Measurements from ENCODE around the gene CTU2.

DNA sequence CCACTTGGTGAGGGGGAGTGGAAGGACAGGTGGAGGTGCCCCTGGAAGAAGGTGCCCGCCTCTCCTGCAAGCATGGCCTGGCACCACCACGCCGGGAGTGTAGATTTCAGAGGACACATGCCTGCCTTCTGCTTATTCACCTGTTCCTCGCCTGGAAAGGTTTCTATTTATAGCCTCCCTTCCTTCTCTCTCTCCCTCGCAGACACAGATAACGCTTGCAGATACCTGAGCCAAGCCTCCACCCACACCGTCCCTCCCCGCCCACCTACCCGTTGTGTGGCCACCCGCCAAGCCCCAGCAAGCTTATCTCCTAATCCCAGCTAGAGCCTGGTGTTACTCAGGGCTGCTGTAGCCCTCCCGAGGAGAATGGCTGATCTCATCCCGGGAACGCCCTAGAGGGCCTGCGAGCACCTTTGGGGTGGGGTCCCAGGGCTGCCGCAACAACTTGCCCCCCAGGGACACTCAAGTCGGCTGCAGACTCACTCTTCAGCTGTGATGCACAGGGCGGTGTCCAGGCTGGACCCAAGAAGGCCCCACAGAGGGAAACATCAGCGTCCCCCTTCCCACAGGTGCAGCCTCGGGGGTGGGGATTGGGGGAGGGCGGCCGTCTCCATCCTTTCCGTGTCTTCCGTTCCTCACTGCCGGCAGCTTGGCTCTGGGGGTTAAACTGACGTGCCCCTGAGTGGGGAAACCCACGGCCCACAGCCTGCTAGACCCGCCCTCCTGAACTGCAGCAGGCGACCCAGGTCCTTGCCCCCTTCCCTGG is 18.1 kb upstream of the CTU2 start:
- TF ChIP-seq CTCF (tag by site-specific recombination; IDR thresholded peaks at IDR 0.05) (no peak), ZNF510 (tag by site-specific recombination; IDR thresholded peaks at IDR 0.05; ENCODE audit: insufficient replicate concordance) (no peak), ZNF175 (tag by site-specific recombination; IDR thresholded peaks at IDR 0.05) (no peak), ZNF664 (tag by site-specific recombination; IDR thresholded peaks at IDR 0.05) (no peak)
- TF ChIP-seq, protein P1, sequence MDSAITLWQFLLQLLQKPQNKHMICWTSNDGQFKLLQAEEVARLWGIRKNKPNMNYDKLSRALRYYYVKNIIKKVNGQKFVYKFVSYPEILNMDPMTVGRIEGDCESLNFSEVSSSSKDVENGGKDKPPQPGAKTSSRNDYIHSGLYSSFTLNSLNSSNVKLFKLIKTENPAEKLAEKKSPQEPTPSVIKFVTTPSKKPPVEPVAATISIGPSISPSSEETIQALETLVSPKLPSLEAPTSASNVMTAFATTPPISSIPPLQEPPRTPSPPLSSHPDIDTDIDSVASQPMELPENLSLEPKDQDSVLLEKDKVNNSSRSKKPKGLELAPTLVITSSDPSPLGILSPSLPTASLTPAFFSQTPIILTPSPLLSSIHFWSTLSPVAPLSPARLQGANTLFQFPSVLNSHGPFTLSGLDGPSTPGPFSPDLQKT (IDR thresholded peaks at IDR 0.05; ENCODE audit: borderline replicate concordance, low read depth, low read length) = no peak

Data from HEK293 (cell line).